Measurements from ENCODE around the gene CHAD. TPM values are rescaled to one million over a fixed set of nuclear protein-coding genes. Genes with fewer than 3 reads are reported as not detected.

Gene CHAD
- total and polyA plus RNA-seq, 2 donors (not counting 3 experiments of a cell fraction or from before 2014, with no cell fraction given): not detected

DNA sequence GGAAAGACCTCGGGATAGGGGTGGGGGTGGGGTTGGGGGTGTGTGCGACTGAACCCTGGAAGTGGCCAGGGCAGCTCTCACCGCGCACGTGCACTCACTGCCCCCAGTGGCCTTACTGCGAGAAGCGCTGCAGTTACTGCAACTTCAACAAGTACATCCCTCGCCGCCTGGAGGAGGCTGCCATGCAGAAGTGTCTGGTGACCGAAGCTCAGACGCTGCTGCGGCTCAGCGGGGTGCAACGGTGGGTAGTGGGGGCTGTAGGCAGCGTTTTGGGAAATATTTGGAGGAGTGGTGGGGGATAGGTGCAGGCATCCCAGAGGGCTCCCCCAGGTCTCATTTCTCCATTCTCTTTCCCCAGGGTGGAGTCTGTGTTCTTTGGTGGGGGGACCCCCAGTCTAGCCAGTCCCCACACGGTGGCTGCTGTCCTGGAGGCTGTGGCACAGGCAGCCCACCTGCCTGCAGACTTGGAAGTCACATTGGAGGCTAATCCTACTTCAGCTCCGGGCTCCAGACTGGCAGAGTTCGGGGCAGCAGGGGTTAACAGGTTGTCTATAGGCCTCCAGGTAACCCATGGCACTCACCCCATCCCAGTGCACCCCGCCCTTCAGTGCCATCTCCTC lies 11.0 kb upstream of the CHAD start:
- FAIRE-seq (peak; percentile 84), DNase-seq (ENCODE audit: low read depth, low spot score) (peak; percentile 72)
- no TSS peak for BruUV-seq (replicated peaks)
- Histone ChIP-seq H3K36me3 (ENCODE audit: control insufficient read depth in 2 of 2, extremely low read depth in 1 of 2, insufficient read depth in 2 of 2, low read length in 2 of 2) (peaks cover 2 to 5% of the 10 kb centered on the region in 2 experiments), H3K79me2 (ENCODE audit: control insufficient read depth, insufficient read depth, low read length) (peaks cover 8% of the 10 kb centered on the region), H3K27ac (ENCODE audit: insufficient read depth, low read depth, low read length) (no peak overlapping the region), H4K20me1 (replicated peaks; ENCODE audit: control insufficient read depth, extremely low read depth, insufficient read depth, low read length) (no peaks in the 10 kb centered on the region), H2AFZ (ENCODE audit: low read depth, low read length) (peak overlapping the region; percentile 39), H3K9me1 (replicated peaks; ENCODE audit: control insufficient read depth, extremely low read depth, insufficient read depth, low read length) (no peaks in the 10 kb centered on the region), H3K9me3 (replicated peaks; ENCODE audit: control insufficient read depth, insufficient read depth, low read length) (no peaks in the 10 kb centered on the region), H3K9ac (replicated peaks; ENCODE audit: extremely low read depth, insufficient read depth, low read length) (peak overlapping the region; percentile 76), H3K4me3 (replicated peaks in 1 of 3; ENCODE audit: insufficient read depth in 1 of 3, low read depth in 1 of 3, low read length in 3 of 3) (peak overlapping the region; percentile 58 to 85 (median 79)), H3K4me2 (ENCODE audit: insufficient read depth, low read length) (peak overlapping the region; percentile 95), H3K27me3 (ENCODE audit: control insufficient read depth in 2 of 2, insufficient read depth in 2 of 2, low read length in 2 of 2) (peaks cover 7 to 13% of the 10 kb centered on the region in 2 experiments), H3K4me1 (ENCODE audit: control insufficient read depth, extremely low read depth, insufficient read depth, low read length) (peaks cover 20% of the 10 kb centered on the region)
- TF ChIP-seq POLR2AphosphoS5 (IDR thresholded peaks at IDR 0.05; ENCODE audit: insufficient read depth, low read depth, low read length) (peak; percentile 25), JUN (IDR thresholded peaks at IDR 0.05; ENCODE audit: borderline replicate concordance, insufficient read depth, insufficient read length, low read depth) (no peak), MYC (IDR thresholded peaks at IDR 0.05; ENCODE audit: low read depth, low read length) (peak; percentile 93), EZH2 (IDR thresholded peaks at IDR 0.05; ENCODE audit: borderline replicate concordance, low read depth, low read length, severe bottlenecking) (no peak), GATA2 (IDR thresholded peaks at IDR 0.05; ENCODE audit: insufficient read depth, insufficient read length, low read depth, low read length) (no peak), POLR2A (IDR thresholded peaks at IDR 0.05; ENCODE audit: low read depth, low read length) (no peak), FOS (IDR thresholded peaks at IDR 0.05; ENCODE audit: borderline replicate concordance, insufficient read depth, low read length) (no peak)
- TF ChIP-seq, protein P1, sequence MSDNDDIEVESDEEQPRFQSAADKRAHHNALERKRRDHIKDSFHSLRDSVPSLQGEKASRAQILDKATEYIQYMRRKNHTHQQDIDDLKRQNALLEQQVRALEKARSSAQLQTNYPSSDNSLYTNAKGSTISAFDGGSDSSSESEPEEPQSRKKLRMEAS (IDR thresholded peaks at IDR 0.05; ENCODE audit: insufficient read depth, insufficient read length): peak; percentile 92
- TF ChIP-seq, protein P2, sequence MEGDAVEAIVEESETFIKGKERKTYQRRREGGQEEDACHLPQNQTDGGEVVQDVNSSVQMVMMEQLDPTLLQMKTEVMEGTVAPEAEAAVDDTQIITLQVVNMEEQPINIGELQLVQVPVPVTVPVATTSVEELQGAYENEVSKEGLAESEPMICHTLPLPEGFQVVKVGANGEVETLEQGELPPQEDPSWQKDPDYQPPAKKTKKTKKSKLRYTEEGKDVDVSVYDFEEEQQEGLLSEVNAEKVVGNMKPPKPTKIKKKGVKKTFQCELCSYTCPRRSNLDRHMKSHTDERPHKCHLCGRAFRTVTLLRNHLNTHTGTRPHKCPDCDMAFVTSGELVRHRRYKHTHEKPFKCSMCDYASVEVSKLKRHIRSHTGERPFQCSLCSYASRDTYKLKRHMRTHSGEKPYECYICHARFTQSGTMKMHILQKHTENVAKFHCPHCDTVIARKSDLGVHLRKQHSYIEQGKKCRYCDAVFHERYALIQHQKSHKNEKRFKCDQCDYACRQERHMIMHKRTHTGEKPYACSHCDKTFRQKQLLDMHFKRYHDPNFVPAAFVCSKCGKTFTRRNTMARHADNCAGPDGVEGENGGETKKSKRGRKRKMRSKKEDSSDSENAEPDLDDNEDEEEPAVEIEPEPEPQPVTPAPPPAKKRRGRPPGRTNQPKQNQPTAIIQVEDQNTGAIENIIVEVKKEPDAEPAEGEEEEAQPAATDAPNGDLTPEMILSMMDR (IDR thresholded peaks at IDR 0.05; ENCODE audit: extremely low read depth in 1 of 2, insufficient read depth in 1 of 2, low read depth in 1 of 2, low read length in 2 of 2): peak; percentile 28 to 82
- dilution Hi-C loops (cut with MboI; ENCODE audit: extremely low pct_ligation_motif_present, low sequenced_read_pairs): no loop called here
- CTCF ChIA-PET: interaction anchor here (0.6 to 2.4 kb wide), 26 partner anchors 9 to 364 kb away, joined by 3 to 44 read pairs (median 4); partner anchors contain the start of genes CHAD, LRRC59 and XYLT2
- intact Hi-C loops (cut with micrococcal nuclease): loop anchor here (1.0 to 5.0 kb wide), 4 partner anchors 53 to 223 kb away; partner anchors contain the start of genes ACSF2 and LRRC59
- POLR2A ChIA-PET: interaction anchor here (0.6 to 2.1 kb wide), 2 partner anchors 82 to 736 kb away, joined by 3 to 8 read pairs; partner anchors contain the start of gene LRRC59
